ENCODE data around the gene HIP1R. TPM values are rescaled to one million over a fixed set of nuclear protein-coding genes. Genes with fewer than 3 reads are reported as not detected.

HIP1R gene
- total and polyA plus RNA-seq, 10 of the 15 experiments (the other 5 are each of a cell fraction or from before 2014, with no cell fraction given): 0.18 to 27.7 (median 11.7) TPM

DNA sequence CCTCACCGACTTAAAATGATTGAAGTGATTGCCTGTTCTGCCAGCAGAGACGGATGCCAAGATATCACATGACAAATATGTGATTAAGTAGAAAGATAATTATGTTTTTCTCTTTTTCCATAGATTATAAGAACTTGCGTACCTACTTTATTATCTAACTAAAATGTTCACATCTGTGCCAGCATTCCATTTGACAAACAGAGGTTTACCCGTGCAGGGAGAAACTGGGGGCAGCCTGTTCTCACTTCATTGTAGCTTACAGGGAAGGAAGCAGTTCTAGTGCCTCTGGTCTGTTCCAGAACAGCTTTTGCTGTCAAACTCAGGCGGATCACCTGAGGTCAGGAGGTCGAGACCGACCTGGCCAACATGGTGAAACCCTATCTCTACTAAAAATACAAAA, 31.3 kb upstream of the HIP1R start:
- ATAC-seq: no peak
- no peak for FAIRE-seq
- ChIA-PET CTCF (interaction anchor here (1.0 to 2.0 kb wide), 2 partner anchors 10 to 15 kb away, joined by 3 to 11 read pairs; no protein-coding TSS in a partner anchor), SMC1A (ENCODE audit: uncharacterized antibody, unreplicated experiment) (interaction anchor here (1.0 to 1.2 kb wide), 2 partner anchors 10 to 88 kb away, joined by 4 to 6 read pairs; no protein-coding TSS in a partner anchor), POLR2A (no interaction called here), RAD21 (ENCODE audit: unreplicated experiment) (interaction anchor here (1.5 kb wide), 1 partner anchor 9 kb away, joined by 5 read pairs; no protein-coding TSS in a partner anchor)
- BruUV-seq (replicated peaks): no TSS peak
- no peak overlapping the region for H2AFZ ChIP-seq (ENCODE audit: control insufficient read depth, low read depth, low read length)
- no peaks in the 10 kb centered on the region for H3K36me3 ChIP-seq (ENCODE audit: control insufficient read depth in 2 of 2, insufficient read depth in 2 of 2, low read length in 1 of 2)
- no peaks in the 10 kb centered on the region for H3K27me3 ChIP-seq (replicated peaks in 1 of 2; ENCODE audit: control insufficient read depth in 2 of 2, insufficient read depth in 2 of 2, low read length in 1 of 2)
- DNase-seq (ENCODE audit: low read depth, low spot score): no peak
- intact Hi-C loops (cut with micrococcal nuclease; ENCODE audit: unreplicated experiment): no loop called here
- no peaks in the 10 kb centered on the region for H3K9me3 ChIP-seq (replicated peaks; ENCODE audit: control insufficient read depth, insufficient read depth, low read length)
- H3K27ac ChIP-seq (ENCODE audit: control insufficient read depth, insufficient read depth): no peak overlapping the region
- no peak overlapping the region for H3K4me3 ChIP-seq
- in situ Hi-C loops (cut with MboI): no loop called here
- H3K9ac ChIP-seq (ENCODE audit: control insufficient read depth, insufficient read depth, low read length): no peak overlapping the region
- WGBS (ENCODE audit: insufficient coverage, insufficient replicate concordance, low lambda C conversion rate, missing lambda C conversion rate): 64% methylated on average over 7 of the region's 7 CpGs
- no peak overlapping the region for H3K4me2 ChIP-seq (ENCODE audit: control insufficient read depth, insufficient read depth)
- no peaks in the 10 kb centered on the region for H3K79me2 ChIP-seq (ENCODE audit: control insufficient read depth, insufficient read depth, low read length)
- H3K4me1 ChIP-seq (ENCODE audit: control insufficient read depth, insufficient read depth, low read length): peaks cover 5% of the 10 kb centered on the region
- no peaks in the 10 kb centered on the region for H4K20me1 ChIP-seq (ENCODE audit: control insufficient read depth, insufficient read depth)
- TF ChIP-seq EGR1 (IDR thresholded peaks at IDR 0.05; ENCODE audit: borderline replicate concordance in 1 of 2, low read depth in 2 of 2, low read length in 2 of 2) (no peak), CEBPZ (IDR thresholded peaks at IDR 0.05; ENCODE audit: low read depth, low read length) (no peak), ZZZ3 (IDR thresholded peaks at IDR 0.05; ENCODE audit: control insufficient read depth, insufficient read length, low read depth) (no peak), CHD1 (IDR thresholded peaks at IDR 0.05; ENCODE audit: low read depth, low read length) (no peak), RBBP5 (conservative IDR thresholded peaks at IDR 0.05) (no peak), KAT2A (conservative IDR thresholded peaks at IDR 0.05; ENCODE audit: control insufficient read depth, low read depth, low read length) (no peak), NBN (IDR thresholded peaks at IDR 0.05) (no peak), FOXM1 (IDR thresholded peaks at IDR 0.05; ENCODE audit: low read depth, low read length) (no peak), POU2F2 (IDR thresholded peaks at IDR 0.05; ENCODE audit: borderline replicate concordance, low read depth, low read length) (no peak), CHD2 (IDR thresholded peaks at IDR 0.05; ENCODE audit: borderline replicate concordance, low read depth, low read length) (no peak), MAX (IDR thresholded peaks at IDR 0.05; ENCODE audit: low read depth, low read length) (no peak), NR2C1 (IDR thresholded peaks at IDR 0.05) (no peak), RELA (IDR thresholded peaks at IDR 0.05; ENCODE audit: borderline replicate concordance, partially characterized antibody) (no peak), SIX5 (IDR thresholded peaks at IDR 0.05; ENCODE audit: low read depth, low read length, severe bottlenecking) (no peak)
- TF ChIP-seq, protein P1, sequence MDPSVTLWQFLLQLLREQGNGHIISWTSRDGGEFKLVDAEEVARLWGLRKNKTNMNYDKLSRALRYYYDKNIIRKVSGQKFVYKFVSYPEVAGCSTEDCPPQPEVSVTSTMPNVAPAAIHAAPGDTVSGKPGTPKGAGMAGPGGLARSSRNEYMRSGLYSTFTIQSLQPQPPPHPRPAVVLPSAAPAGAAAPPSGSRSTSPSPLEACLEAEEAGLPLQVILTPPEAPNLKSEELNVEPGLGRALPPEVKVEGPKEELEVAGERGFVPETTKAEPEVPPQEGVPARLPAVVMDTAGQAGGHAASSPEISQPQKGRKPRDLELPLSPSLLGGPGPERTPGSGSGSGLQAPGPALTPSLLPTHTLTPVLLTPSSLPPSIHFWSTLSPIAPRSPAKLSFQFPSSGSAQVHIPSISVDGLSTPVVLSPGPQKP (IDR thresholded peaks at IDR 0.05; ENCODE audit: low read depth, low read length): no peak
- TF ChIP-seq, protein P2, sequence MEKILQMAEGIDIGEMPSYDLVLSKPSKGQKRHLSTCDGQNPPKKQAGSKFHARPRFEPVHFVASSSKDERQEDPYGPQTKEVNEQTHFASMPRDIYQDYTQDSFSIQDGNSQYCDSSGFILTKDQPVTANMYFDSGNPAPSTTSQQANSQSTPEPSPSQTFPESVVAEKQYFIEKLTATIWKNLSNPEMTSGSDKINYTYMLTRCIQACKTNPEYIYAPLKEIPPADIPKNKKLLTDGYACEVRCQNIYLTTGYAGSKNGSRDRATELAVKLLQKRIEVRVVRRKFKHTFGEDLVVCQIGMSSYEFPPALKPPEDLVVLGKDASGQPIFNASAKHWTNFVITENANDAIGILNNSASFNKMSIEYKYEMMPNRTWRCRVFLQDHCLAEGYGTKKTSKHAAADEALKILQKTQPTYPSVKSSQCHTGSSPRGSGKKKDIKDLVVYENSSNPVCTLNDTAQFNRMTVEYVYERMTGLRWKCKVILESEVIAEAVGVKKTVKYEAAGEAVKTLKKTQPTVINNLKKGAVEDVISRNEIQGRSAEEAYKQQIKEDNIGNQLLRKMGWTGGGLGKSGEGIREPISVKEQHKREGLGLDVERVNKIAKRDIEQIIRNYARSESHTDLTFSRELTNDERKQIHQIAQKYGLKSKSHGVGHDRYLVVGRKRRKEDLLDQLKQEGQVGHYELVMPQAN (conservative IDR thresholded peaks at IDR 0.05): no peak
- TF ChIP-seq, protein P3, sequence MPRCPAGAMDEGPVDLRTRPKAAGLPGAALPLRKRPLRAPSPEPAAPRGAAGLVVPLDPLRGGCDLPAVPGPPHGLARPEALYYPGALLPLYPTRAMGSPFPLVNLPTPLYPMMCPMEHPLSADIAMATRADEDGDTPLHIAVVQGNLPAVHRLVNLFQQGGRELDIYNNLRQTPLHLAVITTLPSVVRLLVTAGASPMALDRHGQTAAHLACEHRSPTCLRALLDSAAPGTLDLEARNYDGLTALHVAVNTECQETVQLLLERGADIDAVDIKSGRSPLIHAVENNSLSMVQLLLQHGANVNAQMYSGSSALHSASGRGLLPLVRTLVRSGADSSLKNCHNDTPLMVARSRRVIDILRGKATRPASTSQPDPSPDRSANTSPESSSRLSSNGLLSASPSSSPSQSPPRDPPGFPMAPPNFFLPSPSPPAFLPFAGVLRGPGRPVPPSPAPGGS (IDR thresholded peaks at IDR 0.05; ENCODE audit: borderline replicate concordance, insufficient read depth, low read depth, low read length, poor library complexity, severe bottlenecking): no peak

Measured in GM12878 (cell line).